ENCODE measurements around the gene TPSD1.
"Not testable (repeated sequence)": the region's sequence is repeated elsewhere in the genome, so short reads cannot be mapped to it uniquely, and the experiment has no call there.

DNA sequence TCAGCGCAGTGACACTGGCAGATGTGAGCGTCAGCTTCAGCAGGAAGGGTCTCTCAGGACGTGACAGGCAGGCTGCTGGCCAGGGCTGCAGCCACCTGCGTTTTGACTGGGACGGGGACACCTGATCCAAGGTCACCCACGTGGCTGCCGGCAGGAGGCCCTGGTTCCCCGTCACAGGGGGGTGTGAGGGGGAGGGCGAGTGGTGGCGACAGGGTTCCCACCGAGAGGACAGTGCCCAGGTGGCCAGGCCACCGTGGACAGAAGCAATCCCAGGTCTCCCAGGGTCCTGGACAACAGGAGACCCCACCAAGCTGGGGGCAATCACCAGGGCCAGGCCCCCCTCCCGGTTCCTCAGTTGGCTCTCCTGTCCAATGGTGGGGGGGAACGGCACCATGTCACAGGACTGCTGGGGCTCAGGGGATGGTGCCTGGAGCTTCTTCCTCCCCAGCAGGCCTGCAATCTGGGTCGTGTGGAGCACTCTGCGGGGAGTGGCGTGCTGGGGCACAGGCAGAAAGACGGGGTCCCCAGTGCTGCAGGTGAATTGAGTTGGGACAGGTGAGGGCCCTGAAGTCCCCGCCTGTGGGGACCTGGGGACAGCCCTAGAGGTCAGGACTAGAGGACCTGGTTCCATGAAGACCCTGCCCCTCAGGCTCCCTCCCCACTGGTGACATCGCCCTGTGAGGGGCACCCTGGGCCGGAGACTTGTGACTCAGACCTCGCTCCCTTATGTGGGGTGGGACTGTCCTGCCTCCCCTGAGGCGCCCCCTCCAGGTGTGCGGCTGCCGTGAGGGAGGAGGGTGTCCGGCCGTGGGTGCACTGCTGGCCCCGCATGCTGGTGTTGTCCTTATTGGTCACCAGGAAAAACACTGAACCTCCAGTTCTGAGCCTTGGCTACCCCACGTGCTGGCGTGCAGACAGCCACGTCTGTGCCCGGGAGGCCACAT, 11.7 kb upstream of the TPSD1 start:
- TF ChIP-seq POLR2AphosphoS5, GABPA (IDR thresholded peaks at IDR 0.05; ENCODE audit: low read depth): not testable (repeated sequence)
- TF ChIP-seq, protein P1, sequence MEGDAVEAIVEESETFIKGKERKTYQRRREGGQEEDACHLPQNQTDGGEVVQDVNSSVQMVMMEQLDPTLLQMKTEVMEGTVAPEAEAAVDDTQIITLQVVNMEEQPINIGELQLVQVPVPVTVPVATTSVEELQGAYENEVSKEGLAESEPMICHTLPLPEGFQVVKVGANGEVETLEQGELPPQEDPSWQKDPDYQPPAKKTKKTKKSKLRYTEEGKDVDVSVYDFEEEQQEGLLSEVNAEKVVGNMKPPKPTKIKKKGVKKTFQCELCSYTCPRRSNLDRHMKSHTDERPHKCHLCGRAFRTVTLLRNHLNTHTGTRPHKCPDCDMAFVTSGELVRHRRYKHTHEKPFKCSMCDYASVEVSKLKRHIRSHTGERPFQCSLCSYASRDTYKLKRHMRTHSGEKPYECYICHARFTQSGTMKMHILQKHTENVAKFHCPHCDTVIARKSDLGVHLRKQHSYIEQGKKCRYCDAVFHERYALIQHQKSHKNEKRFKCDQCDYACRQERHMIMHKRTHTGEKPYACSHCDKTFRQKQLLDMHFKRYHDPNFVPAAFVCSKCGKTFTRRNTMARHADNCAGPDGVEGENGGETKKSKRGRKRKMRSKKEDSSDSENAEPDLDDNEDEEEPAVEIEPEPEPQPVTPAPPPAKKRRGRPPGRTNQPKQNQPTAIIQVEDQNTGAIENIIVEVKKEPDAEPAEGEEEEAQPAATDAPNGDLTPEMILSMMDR (IDR thresholded peaks at IDR 0.05; ENCODE audit: insufficient read depth, low read length), result not testable (repeated sequence)
- TF ChIP-seq, protein P2, sequence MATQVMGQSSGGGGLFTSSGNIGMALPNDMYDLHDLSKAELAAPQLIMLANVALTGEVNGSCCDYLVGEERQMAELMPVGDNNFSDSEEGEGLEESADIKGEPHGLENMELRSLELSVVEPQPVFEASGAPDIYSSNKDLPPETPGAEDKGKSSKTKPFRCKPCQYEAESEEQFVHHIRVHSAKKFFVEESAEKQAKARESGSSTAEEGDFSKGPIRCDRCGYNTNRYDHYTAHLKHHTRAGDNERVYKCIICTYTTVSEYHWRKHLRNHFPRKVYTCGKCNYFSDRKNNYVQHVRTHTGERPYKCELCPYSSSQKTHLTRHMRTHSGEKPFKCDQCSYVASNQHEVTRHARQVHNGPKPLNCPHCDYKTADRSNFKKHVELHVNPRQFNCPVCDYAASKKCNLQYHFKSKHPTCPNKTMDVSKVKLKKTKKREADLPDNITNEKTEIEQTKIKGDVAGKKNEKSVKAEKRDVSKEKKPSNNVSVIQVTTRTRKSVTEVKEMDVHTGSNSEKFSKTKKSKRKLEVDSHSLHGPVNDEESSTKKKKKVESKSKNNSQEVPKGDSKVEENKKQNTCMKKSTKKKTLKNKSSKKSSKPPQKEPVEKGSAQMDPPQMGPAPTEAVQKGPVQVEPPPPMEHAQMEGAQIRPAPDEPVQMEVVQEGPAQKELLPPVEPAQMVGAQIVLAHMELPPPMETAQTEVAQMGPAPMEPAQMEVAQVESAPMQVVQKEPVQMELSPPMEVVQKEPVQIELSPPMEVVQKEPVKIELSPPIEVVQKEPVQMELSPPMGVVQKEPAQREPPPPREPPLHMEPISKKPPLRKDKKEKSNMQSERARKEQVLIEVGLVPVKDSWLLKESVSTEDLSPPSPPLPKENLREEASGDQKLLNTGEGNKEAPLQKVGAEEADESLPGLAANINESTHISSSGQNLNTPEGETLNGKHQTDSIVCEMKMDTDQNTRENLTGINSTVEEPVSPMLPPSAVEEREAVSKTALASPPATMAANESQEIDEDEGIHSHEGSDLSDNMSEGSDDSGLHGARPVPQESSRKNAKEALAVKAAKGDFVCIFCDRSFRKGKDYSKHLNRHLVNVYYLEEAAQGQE (IDR thresholded peaks at IDR 0.05; ENCODE audit: insufficient replicate concordance, low read depth), result not testable (repeated sequence)
